Activated naive CD4-positive, alpha-beta T cell treated with anti-CD3 and anti-CD28 coated beads, Interleukin-2, amount 50 U/mL, for 72 hours (primary cell): Measurements from ENCODE around the gene ABLIM2. TPM values are rescaled to one million over a fixed set of nuclear protein-coding genes. Genes with fewer than 3 reads are reported as not detected.
A peak's percentile ranks its signal among the peaks of the same experiment; 100 is the strongest.

Experiments used
- ATAC-seq, 2 donors: fragments of 150-1000 bp; cut with Tn5 transposase; 2 replicates each; pipeline ENCODE4 v1.10.0; 2021; ENCODE audit warnings: mild to moderate bottlenecking in 2 of 2, moderate library complexity in 2 of 2
- DNase-seq, 2 donors: peaks; one replicate each; pipeline ENCODE4 v3.0.0; 2021 to 2022; ENCODE audit warnings: low spot score in 2 of 2
- H3K27ac Mint-ChIP-seq, 2 donors: one replicate each; pipeline ENCODE4 v1.8.0; 2022; ENCODE audit warnings: mild to moderate bottlenecking in 2 of 2, mixed read lengths in 2 of 2
- H3K36me3 Mint-ChIP-seq, 2 donors: one replicate each; pipeline ENCODE4 v1.8.0; 2022; ENCODE audit warnings: mixed read lengths in 2 of 2
- H3K9me3 Mint-ChIP-seq, 2 donors: one replicate each; pipeline ENCODE4 v1.8.0; 2022; ENCODE audit warnings: mixed read lengths in 2 of 2
- total RNA-seq, 2 donors: library from RNA; stranded (reverse); gene quantifications; one replicate each; pipeline ENCODE4 v1.2.3, GENCODE V29; 2022

ABLIM2 gene
- total RNA-seq = under 1 TPM; 0.27 to 0.41 TPM

DNA sequence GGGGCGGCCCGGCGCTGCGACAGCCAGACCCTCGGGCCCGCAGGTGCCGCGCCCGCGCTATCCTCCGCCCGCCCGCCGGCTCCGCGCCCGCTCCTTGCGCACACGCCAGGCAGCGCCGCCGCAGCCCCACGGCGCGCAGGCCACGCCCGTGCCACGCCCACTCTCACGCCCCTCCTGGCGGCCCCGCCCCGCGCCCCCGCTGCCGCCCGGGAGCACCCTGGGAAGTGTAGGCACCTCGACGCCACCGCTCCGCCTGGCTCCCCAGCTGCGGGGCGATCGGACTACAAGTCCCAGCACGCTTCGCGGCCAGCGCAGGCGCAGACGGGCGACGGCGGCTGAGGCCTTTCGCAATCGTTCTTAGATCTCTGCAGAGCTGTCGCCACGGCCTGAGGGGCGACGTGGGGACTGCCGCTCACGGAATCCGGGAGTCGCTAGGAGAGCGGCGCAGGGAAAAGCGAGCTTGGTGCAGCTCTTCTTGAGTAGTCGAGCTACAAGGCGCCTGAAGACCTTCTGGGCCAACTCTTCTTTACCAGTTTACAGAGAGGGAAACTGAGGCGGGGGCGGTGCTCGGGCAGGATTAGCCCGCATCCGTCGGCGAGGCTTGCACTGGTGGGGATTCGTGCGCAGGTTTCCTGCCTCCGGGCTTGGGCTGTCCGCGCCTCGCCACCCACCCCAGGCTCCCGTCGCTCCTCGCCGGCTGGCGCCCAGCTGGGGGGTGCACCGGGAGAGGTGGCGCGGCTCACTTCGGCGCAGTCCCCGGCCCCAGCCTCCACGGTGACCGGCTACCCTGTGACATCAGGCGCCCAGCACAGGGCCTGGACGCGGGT, at the start of gene ABLIM2:
Gene ABLIM2 (minus strand): TSS at position 104 of the 827 bp plus-strand sequence. CDS start 124 bp downstream, outside the sequence.
- peaks cover 5% of the 10 kb centered on the region in 2 donors for H3K36me3 Mint-ChIP-seq
- DNase-seq (peak; percentile 99), ATAC-seq (peak; percentile 98 to 99)
- H3K27ac Mint-ChIP-seq = peak within 1 kb of the TSS; percentile 63 to 93
- H3K9me3 Mint-ChIP-seq = no peaks in the 10 kb centered on the region

DNA sequence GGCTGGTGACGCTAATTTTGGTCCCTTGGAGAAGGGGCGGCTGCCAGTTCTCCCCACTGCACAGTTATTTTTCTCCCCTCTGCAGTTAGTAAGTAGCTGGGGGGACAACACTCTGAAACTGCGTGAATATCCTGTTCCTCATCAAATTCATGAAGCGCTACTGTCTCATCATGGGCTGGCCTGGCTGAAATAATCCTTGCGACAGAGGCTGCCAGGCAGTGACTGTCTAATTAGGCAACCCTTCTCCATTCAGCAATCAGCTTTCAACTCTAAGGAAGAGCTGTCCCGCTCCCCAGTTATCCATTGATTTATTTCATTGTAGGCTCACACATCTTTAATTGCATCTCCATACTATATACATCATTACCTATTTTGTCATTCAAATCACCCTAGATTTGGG, 48.7 kb upstream of the ABLIM2 start:
- DNase-seq (no peak), ATAC-seq (no peak)
- no peaks in the 10 kb centered on the region for H3K9me3 Mint-ChIP-seq
- no peak overlapping the region for H3K27ac Mint-ChIP-seq
- no peaks in the 10 kb centered on the region for H3K36me3 Mint-ChIP-seq

DNA sequence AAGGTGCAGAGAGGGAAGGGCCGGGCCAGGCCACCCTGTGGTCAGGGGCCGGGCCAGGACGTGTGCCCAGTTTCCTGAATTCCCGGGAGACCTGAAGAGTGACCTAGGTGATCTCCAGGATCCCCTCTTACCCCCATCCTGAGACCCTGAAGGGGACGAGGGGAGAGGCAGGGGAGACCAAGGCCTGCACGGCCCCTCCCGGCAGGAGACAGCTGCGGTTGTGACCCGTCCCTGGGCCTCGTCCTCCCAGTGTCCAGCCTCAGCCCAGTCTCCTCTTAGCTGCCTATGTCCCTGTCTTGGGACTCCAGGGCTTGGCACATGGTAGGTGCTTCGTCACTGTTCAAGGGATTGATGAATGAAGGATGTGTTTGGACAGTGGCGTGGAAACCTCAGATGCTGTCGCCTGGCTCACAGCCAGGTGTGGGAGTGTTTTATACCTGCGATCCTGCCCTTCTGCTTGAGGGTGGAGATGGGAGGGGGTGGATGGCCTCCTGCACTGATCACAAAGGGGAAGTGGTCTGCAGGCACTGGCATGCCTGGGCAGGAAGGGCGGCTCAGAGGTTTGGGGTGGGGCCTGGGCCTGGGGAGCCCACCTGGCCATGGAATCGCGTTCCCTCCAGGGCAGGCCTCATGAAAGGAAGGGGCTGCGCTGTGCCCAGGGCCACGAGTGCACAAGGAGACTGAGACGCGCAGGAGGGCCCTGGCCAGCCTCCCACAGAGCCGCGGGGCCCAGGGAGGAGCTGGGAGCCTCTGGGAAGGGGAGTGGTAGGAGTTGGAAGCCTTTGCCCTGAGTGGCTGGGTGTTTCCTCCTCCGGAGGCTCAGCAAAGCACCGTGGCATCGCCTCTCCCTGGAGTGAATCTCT, 47.4 kb upstream of the ABLIM2 start:
- peak overlapping the region in 1 of 2 donors; percentile 79 for H3K27ac Mint-ChIP-seq
- no peaks in the 10 kb centered on the region for H3K9me3 Mint-ChIP-seq
- ATAC-seq = no peak

DNA sequence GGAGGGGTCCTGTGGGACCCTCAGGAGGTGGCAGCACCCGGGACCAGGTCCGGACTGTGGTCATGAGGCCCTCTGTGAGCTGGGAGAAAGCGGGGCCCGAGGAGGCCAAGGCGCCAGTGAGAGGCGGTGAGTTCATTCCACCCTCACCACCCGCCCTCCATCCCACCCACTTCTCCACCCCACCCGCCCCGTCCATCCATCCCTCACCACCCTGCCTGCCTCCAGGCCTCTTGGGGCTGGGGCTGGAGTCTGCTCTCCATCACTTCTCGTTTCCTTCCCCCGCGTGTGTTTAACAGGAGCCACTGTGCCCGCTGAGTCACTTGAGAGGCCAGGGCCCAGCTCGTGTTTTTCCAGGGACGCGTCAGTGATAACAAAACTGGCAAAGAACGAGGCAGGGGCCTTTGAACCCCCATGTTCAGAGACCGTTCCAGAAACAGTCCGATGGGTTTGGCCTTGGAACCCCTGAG, 46.7 kb upstream of the ABLIM2 start:
- Mint-ChIP-seq H3K27ac (peak overlapping the region in 1 of 2 donors; percentile 79), H3K36me3 (no peaks in the 10 kb centered on the region), H3K9me3 (no peaks in the 10 kb centered on the region)
- ATAC-seq (no peak), DNase-seq (no peak)

More for the DNA sequence above, 47.4 kb upstream of the ABLIM2 start:
- H3K36me3 Mint-ChIP-seq = no peaks in the 10 kb centered on the region
- no peak for DNase-seq

DNA sequence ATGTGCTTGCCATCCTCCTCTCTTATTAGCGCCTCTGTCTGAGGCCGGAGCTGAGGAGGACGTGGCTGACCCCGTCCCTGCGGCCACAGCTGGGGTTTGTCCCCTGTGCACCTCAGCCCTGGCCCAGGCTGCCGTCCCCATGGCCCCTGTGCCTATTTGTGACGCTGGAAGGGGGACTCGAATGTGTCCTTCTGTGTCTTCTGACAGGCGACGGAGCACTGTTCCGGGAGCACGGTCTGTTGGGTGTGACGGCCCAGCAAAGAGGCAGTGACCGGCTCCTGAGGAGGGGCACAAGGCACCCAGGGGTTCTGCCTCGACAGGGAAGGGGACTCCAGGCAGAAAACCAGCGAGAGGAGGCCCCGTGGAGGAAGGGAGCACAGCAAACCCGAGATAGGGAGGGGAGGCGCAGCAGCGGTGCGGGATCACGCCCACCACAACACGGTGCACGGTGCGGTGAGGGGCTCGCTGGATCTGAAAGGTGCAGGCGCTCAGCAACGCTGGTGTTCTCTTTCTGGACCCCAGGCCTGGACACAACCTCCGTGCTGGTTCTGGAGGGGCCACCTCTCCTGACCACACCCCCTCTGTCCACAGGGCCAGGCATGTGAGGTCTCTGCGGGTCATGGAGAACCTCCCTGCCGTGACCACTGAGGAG, 46.1 kb upstream of the ABLIM2 start:
- Mint-ChIP-seq H3K36me3 (no peaks in the 10 kb centered on the region), H3K27ac (no peak overlapping the region), H3K9me3 (no peaks in the 10 kb centered on the region)
- ATAC-seq = no peak
- no peak for DNase-seq

DNA sequence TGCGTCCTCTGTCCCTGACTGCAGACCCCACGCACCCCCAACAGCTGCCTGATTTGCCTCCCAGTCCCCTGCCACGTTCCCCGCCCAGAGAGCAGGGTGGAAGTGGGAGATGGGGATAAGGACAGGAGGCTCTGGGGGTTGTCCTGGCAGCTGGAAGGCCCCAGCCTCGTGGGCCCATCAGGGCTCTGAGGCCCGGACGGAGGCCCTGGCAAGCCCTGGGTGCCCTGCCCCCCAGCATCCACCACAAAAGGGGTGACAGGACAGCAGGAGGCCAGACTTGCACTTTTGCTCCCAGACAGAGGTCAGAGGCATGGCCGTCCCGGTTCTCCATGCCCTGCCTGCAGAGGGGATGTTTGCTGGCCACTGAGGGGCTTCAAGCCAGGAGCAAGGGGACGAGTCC, 45.2 kb upstream of the ABLIM2 start:
- no peak for DNase-seq
- H3K36me3 Mint-ChIP-seq = no peaks in the 10 kb centered on the region
- no peak overlapping the region for H3K27ac Mint-ChIP-seq
- ATAC-seq = no peak
- no peaks in the 10 kb centered on the region for H3K9me3 Mint-ChIP-seq

DNA sequence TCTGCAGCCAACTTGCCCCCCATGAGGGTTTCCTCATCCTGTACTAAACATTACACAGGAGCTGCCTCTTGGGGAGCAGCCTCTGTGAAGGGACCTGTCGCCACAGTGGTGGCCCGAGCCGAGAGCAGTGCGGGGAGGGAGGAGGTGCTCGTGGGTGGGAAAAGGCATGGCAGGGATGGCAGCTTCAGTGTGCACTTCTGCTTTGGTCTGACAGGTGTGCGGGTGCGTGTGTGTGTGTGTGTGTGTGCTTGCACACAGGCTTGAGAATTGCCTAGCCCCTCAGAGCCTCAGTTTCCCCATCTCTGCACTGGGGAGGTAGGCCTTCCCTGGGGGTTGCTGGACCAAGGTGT, 44.4 kb upstream of the ABLIM2 start:
- no peak overlapping the region for H3K27ac Mint-ChIP-seq
- no peaks in the 10 kb centered on the region for H3K36me3 Mint-ChIP-seq
- ATAC-seq (no peak), DNase-seq (no peak)
- H3K9me3 Mint-ChIP-seq = no peaks in the 10 kb centered on the region

DNA sequence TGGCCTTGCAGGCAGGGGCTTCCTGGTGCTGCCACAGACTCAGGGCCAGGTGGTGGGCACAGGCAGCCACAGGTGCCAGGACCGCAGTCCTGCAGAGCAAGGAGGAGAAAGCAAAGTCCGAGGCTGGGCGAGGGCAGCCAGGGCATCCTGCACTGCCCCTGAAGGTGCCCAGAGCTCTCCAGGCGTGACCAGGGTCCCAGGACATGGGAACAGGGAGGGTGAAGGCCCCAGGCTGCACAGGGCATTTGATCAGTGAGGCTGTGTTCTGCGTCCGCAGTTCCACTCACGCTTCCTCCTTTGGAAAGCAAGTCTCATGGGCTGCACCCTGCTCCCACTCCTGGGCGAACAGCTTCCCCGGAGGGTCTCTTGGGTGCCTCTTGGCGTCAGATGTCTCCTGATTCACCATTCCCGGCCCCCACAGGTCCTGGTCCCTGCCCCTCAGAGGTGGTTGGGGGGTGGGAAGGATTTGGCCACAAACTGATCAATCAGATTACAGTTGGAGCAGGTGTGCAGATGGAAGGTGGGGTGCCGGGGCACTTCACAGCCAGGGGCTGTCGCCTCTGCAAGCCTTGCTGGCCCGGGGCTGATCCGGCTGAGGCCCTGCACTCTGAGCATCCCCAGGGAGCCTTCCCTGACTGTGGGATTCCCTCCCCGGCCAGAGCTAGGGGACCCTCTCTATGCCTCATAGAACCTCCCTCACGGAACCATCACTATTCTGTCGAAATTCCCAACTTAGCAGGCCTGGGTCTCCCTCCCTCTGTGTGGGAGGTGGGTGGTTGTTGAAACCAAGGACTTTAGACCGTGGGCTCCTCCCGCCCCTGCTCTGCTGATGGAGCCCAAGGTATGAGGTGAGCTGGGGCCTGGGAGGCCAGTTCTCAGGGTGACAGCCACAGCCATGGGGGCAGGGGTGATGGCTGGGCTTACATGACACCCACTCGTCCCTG, 43.8 kb upstream of the ABLIM2 start:
- DNase-seq = no peak
- Mint-ChIP-seq H3K27ac (no peak overlapping the region), H3K9me3 (no peaks in the 10 kb centered on the region), H3K36me3 (no peaks in the 10 kb centered on the region)
- ATAC-seq = no peak

DNA sequence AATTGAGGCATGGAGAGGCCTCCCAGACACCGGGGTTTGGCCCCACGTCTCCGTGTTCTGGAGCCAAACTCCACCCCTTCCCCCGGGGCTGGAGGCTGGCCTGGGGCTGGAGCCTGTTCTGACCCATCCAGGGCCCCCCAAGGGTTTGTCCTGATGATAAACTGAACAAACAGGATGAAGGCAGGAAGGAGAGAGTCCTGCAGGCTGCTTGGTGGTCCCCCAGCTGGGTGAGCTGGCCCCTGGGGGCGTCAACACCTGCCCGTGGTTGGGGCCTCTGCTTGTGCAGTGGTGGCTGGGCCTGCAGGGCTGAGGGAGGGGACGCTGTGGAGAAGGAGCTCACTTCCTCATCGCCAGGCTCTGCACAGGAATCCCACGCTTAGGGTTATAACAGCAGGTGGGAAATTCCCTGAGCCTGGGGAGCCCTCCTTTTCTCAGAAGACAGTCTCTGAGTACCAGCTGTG, 42.7 kb upstream of the ABLIM2 start:
- Mint-ChIP-seq H3K36me3 (no peaks in the 10 kb centered on the region), H3K27ac (peak overlapping the region in 1 of 2 donors; percentile 81), H3K9me3 (no peaks in the 10 kb centered on the region)
- DNase-seq (peak in 1 of 2 donors; percentile 27), ATAC-seq (peak; percentile 45 to 46)

DNA sequence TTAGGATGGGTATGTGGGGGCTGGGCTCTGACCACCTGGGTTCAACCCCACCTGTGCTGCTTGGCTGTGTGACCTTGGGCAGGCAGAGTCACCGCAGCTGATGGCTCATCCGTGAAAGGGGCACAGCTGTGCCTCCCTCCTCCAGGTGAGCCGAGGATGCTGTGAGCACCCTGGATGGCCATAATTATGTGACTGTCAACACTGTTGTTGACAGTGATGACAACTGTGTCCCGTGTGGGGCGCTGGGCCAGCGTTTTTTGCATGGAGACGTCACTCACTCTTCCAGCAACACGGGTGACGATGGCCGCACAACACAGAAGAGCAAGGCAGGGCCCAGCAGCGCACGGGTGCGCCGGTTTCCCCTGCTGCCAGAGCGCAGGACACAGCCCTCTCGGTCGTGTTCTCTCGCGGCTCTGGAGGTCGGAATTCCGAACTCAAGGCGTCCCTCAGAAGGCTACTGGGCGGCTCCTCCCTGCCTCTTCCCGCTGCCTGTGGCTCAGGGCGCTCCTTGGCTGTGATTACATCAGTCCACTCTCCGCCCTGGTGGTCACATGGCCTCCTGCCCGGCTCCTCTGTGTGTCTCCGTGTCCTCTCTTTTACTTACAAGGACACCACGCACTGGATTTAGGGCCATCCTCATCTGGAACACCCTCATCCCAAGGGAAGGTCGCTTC, 41.8 kb upstream of the ABLIM2 start:
- Mint-ChIP-seq H3K9me3 (no peaks in the 10 kb centered on the region), H3K27ac (peak overlapping the region; percentile 72 to 81), H3K36me3 (no peaks in the 10 kb centered on the region)
- ATAC-seq = peak; percentile 14 to 23
- DNase-seq = peak in 1 of 2 donors; percentile 12

DNA sequence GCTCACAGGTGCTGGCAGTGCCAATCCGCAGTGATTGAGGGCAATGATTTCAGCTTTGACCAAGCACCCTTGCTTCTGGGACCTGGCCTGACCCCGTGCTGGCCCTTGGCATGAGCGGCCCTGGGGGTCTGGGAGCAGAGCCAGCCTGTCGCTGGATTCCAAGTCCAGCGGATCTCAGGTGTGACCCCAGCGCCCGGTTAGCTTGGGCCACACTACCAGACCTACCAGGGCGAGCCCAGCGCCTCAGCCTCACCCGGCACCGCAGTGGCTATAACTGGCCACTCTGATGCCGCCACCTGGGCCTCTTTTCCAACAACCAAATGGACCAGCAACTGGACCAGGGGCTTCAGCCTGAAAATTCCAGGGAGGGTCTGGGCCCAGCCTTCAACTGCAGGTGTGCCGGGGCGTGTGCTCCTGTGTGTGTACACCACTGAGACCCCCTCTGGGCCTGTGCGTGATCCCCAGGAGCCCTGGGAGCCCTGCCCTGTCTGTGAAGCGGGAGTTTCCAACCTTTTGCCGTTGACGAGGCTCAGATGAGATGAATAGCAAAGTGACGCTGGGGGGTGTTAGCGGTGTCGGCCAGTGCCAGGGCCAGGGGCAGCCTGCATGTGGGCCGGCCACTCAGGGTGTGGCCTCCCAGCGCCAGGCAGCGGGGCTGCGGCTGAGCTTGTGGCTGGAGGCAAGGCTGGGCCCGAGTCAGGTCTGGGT, 41.1 kb upstream of the ABLIM2 start:
- H3K27ac Mint-ChIP-seq = peak overlapping the region; percentile 63 to 81
- DNase-seq (no peak), ATAC-seq (peak; percentile 12 to 46)
- no peaks in the 10 kb centered on the region for H3K36me3 Mint-ChIP-seq
- H3K9me3 Mint-ChIP-seq = no peaks in the 10 kb centered on the region

DNA sequence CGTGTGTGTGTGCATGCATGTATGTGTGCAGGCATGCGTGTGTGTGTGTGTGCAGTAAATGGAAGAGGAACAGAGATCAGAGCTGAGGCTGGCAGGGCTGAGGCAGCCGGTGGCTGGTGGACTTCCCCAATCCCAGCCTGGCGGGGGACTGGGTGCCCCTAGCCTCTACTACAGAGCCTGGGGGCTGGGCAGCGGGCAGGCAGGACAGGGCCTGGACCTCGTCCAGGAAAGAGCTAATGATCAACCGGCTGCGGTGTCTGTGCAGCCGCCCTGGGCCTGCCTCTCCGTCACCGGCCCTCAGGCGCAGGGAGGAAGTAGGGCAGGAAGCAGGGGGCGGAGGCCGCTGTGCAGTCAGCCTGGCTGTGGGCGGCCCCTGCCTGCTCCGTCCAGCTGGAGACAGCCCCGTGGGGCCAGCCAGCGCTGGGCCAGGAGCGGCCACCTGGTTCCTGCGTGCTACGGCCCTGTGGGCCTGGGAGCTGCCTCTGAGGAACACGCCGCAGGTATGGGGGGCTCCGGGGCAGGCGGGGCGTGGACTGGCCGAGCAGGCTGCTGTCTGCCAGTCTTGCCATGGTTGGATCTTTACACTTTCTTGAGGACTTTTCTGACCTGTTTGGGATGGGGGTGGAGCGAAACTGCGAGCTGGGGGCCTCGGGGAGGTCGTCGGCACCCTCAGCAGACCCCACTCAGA, 40.4 kb upstream of the ABLIM2 start, which contains the start of gene SH3TC1:
Gene SH3TC1 (plus strand): TSS at position 385 of the 688 bp plus-strand sequence. CDS start 5,905 bp downstream, outside the sequence.
- H3K36me3 Mint-ChIP-seq = no peaks in the 10 kb centered on the region
- ATAC-seq = peak; percentile 88 to 92
- no peaks in the 10 kb centered on the region for H3K9me3 Mint-ChIP-seq
- peak; percentile 65 to 82 for DNase-seq
- peak within 1 kb of the TSS; percentile 63 to 81 for H3K27ac Mint-ChIP-seq

DNA sequence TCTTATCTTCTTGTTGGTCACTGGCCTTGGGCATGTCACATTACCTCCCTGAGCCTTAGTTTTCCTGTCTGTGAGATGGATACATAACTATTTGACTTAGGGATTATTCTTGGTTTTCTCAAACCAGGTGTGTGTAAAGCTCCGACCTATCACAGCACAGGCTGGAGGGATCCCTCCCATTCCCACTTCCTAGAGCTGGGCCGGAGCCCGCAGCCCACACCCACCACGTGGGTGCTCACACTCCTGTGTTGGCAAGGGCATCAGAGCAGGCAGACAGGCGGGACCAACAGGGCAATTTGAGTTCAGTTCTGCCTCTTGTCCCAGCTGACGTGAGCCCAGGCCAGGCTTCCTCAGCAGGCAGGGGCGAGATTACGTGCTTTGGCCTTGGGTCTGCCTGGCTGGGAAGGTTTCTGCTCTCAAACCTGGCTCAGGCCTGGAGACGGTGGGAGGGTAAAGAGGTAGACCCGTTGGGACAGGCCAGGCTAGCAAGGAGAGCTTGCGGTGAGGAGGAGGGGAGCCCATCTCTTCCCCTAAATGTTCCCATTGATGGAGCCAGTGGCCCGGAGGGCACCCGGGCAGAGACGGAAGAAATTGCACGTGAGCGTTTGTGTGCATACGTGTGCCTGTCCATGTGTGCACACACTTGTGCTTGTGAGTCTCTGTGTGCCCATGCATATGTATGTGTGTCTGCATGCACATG, 39.7 kb upstream of the ABLIM2 start:
- Mint-ChIP-seq H3K9me3 (no peaks in the 10 kb centered on the region), H3K36me3 (no peaks in the 10 kb centered on the region), H3K27ac (peak overlapping the region; percentile 14 to 81)
- ATAC-seq (no peak), DNase-seq (no peak)

DNA sequence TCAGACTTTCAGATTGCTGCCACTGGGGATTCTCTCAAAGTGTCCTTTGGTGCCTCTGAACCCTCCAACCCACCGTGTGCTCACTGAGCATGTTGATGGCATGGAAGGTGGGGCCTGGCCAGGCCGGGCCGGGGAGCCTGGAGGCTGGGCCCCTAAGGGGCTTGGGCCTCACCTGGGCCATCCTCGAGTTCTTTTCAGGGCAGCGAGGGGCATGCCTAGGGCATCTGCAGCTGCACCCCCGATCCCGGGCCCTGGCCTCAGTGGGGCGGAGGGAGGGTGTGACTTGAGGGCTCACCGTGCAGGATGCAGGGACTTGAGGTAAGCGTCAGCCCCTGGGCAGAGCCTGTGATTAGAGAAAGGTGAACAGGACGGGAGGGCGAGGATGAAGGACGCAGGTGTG, 38.9 kb upstream of the ABLIM2 start:
- Mint-ChIP-seq H3K36me3 (no peaks in the 10 kb centered on the region), H3K9me3 (no peaks in the 10 kb centered on the region), H3K27ac (peak overlapping the region in 1 of 2 donors; percentile 12)
- ATAC-seq (no peak), DNase-seq (no peak)
